SK-N-SH treated with all-trans-retinoic acid at 6 μM for 48 hours (cell line): ENCODE results near the gene BNC2.

ENCODE experiments used
- RARB ChIP-seq: fragments of 250-450 bp; sonication (Bioruptor Pico); IDR thresholded peaks from 2 replicates; pipeline ENCODE4 v1.8.0; 2021; ENCODE audit warnings: mild to moderate bottlenecking, moderate library complexity
- ZFP30 ChIP-seq: fragments of 450-650 bp; formaldehyde crosslinking; IDR thresholded peaks from 2 replicates; pipeline ENCODE4 v1.5.0; 2022; ENCODE audit warnings: mild to moderate bottlenecking, moderate library complexity
- TF ChIP-seq, protein P1 (sequence below): fragments of 250-450 bp; sonication (Bioruptor Pico); IDR thresholded peaks from 2 replicates; pipeline ENCODE4 v1.5.0; 2020; ENCODE audit warnings: mild to moderate bottlenecking, moderate library complexity

DNA sequence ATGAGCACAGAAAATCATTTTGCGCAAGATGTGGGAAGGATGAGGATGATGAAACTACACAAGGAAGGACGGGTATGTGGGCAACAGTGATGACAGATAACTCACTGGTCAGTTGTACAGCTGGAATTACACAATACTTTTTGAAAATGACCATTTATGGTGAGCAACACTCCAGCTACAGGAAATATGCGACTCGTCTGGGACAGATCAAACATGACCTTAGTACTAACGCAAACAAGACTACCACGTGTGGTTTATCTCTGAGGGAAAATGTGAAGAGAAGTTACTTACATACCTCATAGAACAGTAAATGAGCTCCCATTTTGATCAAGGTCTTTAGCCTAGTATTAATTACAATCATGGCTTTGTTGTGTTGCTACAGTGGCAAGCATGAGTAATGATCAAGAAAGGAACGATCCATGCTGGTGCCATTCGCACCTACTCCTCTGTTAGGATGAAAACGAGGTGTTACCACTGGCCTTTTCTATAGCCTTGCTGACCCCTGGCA is 456.9 kb downstream of the BNC2 start:
- TF ChIP-seq RARB (CRISPR knock-in tag) = no peak
- TF ChIP-seq, protein P1, sequence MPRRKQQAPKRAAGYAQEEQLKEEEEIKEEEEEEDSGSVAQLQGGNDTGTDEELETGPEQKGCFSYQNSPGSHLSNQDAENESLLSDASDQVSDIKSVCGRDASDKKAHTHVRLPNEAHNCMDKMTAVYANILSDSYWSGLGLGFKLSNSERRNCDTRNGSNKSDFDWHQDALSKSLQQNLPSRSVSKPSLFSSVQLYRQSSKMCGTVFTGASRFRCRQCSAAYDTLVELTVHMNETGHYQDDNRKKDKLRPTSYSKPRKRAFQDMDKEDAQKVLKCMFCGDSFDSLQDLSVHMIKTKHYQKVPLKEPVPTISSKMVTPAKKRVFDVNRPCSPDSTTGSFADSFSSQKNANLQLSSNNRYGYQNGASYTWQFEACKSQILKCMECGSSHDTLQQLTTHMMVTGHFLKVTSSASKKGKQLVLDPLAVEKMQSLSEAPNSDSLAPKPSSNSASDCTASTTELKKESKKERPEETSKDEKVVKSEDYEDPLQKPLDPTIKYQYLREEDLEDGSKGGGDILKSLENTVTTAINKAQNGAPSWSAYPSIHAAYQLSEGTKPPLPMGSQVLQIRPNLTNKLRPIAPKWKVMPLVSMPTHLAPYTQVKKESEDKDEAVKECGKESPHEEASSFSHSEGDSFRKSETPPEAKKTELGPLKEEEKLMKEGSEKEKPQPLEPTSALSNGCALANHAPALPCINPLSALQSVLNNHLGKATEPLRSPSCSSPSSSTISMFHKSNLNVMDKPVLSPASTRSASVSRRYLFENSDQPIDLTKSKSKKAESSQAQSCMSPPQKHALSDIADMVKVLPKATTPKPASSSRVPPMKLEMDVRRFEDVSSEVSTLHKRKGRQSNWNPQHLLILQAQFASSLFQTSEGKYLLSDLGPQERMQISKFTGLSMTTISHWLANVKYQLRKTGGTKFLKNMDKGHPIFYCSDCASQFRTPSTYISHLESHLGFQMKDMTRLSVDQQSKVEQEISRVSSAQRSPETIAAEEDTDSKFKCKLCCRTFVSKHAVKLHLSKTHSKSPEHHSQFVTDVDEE (CRISPR knock-in tag) = no peak
- TF ChIP-seq ZFP30 = no peak
